Ovary (tissue), 9 donors: ENCODE results near the gene HSDL2. TPM values are rescaled to one million over a fixed set of nuclear protein-coding genes. Genes with fewer than 3 reads are reported as not detected.

Experiments
- DNase-seq, 5 donors: peaks; one replicate each; pipeline ENCODE4 v3.0.0-alpha.2; 2019 to 2020
- H3K27ac ChIP-seq, 2 donors: fragments of 200-600 bp; one replicate each; pipeline versions ENCODE4 v1.5.1 to v1.8.0; 2019 to 2022
- H3K27me3 ChIP-seq: fragments of 200-600 bp; one replicate; pipeline ENCODE4 v1.8.0; 2022
- H3K36me3 ChIP-seq: fragments of 200-600 bp; sonication (generic); one replicate; pipeline ENCODE4 v1.5.1; 2019
- H3K4me1 ChIP-seq: one replicate; pipeline ENCODE4 v1.8.1; 2013; ENCODE audit warnings: mild to moderate bottlenecking, moderate library complexity; ENCODE audit not compliant: insufficient read depth
- H3K4me3 ChIP-seq: fragments of 200-600 bp; sonication (generic); one replicate; pipeline ENCODE4 v1.5.1; 2017
- H3K9me3 ChIP-seq, 2 donors: fragments of 200-600 bp in 1 of 2; sonication (generic) in 1 of 2; one replicate each; pipeline versions ENCODE4 v1.5.1 to v1.8.1; 2013 to 2019; ENCODE audit warnings: mild to moderate bottlenecking in 1 of 2, moderate library complexity in 1 of 2
- CTCF ChIP-seq, 3 donors: fragments of 450-650 bp in 2 of 3; fragments of 200-600 bp in 1 of 3; IDR thresholded peaks; one replicate each; pipeline versions ENCODE4 v1.5.1 to v1.8.0; 2016 to 2022; ENCODE audit warnings: antibody characterized with exemption in 3 of 3, mild to moderate bottlenecking in 1 of 3
- EP300 ChIP-seq: sonication (generic); formaldehyde crosslinking; IDR thresholded peaks from one replicate; pipeline ENCODE4 v1.6.1; 2017; ENCODE audit warnings: antibody characterized with exemption
- POLR2A ChIP-seq: fragments of 450-650 bp; IDR thresholded peaks from one replicate; pipeline ENCODE4 v1.6.1; 2017; ENCODE audit warnings: antibody characterized with exemption, mild to moderate bottlenecking, moderate library complexity
- WGBS, 3 donors: extraction: QIAGEN DNeasy Blood & Tissue Kit in 1 of 3; methylation state at CpG; one replicate each; pipeline versions ENCODE4 v1.1.5 to v1.1.7; 2013 to 2017; 5-methylcytosine and 5-hydroxymethylcytosine counted together
- intact Hi-C, 4 donors: fragments of 100-400 bp; cut with DNase I; formaldehyde crosslinking; loops; one replicate each; pipeline versions ENCODE4 v1.11.0 to v1.15.1; 2022 to 2023
- polyA plus RNA-seq, 2 donors: library from polyadenylated mRNA; stranded (reverse); fragments of 200-250 nt in 1 of 2; fragments of 350-450 nt in 1 of 2; fragmentation: Illumina TruSeq in 1 of 2; extraction: RNeasy Lipid Tissue Mini Kit (QIAGEN cat#74804) in 1 of 2; gene quantifications; one replicate each; pipeline ENCODE4 v1.2.3, GENCODE V29; 2013 to 2014
- total RNA-seq, 7 donors: library from RNA; depleted of rRNA in 2 of 7; stranded (reverse); fragments of >200 nt in 2 of 7; fragmentation: NEBNext Ultra II Directional in 3 of 7; extraction: Animal tissue kit (Norgen Biotek cat#: 25700) in 3 of 7; gene quantifications; one replicate each; pipeline versions ENCODE4 v1.1.0 to v1.2.4, GENCODE V29; 2016 to 2023
- donor health status: DM: no; HTN: no; CAD: no; lungs with moderate emphysema.
- donor health status: DM: no; HTN: no; CAD: no.
- donor health status: Bipolar disorder and iron deficiency.
- donor health status: DM: yes; HTN: yes; CAD: no.
- donor health status: DM: no; HTN: no; CAD: no.
- donor health status: DM: yes; HTN: yes; CAD: no.

Gene HSDL2
- total and polyA plus RNA-seq, 9 donors = 44.8 to 79.9 (median 66.1) TPM

GRCh38 chr9:112516769-112517168 is 136.9 kb downstream of the HSDL2 start:
- WGBS, 3 donors = 92 to 94% (median 93%) methylated on average over 2 of the region's 2 CpGs
- intact Hi-C loops = no loop called here
- DNase-seq = no peak
- no peaks in the 10 kb centered on the region for H3K27me3 ChIP-seq
- no peak for TF ChIP-seq EP300
- TF ChIP-seq POLR2A = no peak
- TF ChIP-seq CTCF (IDR thresholded peaks at IDR 0.05) = no peak
- H3K27ac ChIP-seq = no peak overlapping the region
- no peak overlapping the region for H3K4me3 ChIP-seq
- no peaks in the 10 kb centered on the region for H3K9me3 ChIP-seq
- H3K36me3 ChIP-seq = no peaks in the 10 kb centered on the region
- H3K4me1 ChIP-seq = no peaks in the 10 kb centered on the region

GRCh38 chr9:112520069-112520468 is 140.2 kb downstream of the HSDL2 start:
- 88 to 99% (median 98%) methylated on average over 1 of the region's 1 CpG for whole genome bisulfite sequencing, 3 donors
- Histone ChIP-seq H3K4me1 (peaks cover 1% of the 10 kb centered on the region), H3K27me3 (no peaks in the 10 kb centered on the region), H3K9me3 (no peaks in the 10 kb centered on the region), H3K27ac (no peak overlapping the region), H3K36me3 (no peaks in the 10 kb centered on the region), H3K4me3 (no peak overlapping the region)
- no peak for DNase-seq
- TF ChIP-seq CTCF (IDR thresholded peaks at IDR 0.05) (no peak), POLR2A (no peak), EP300 (no peak)
- intact Hi-C loops = no loop called here

- Histone ChIP-seq H3K4me3 (no peak overlapping the region), H3K9me3 (no peaks in the 10 kb centered on the region), H3K27ac (no peak overlapping the region), H3K36me3 (no peaks in the 10 kb centered on the region), H3K27me3 (no peaks in the 10 kb centered on the region), H3K4me1 (peaks cover 1% of the 10 kb centered on the region)
- 64 to 84% (median 77%) methylated on average over 3 of the region's 3 CpGs for WGBS, 3 donors
- no peak for DNase-seq
- TF ChIP-seq POLR2A (no peak), EP300 (no peak), CTCF (IDR thresholded peaks at IDR 0.05) (no peak)
- intact Hi-C loops = no loop called here
These were observed 140.7 kb downstream of the HSDL2 start for GRCh38 chr9:112520656-112521055.

Other genes with a start within 250 kb of the HSDL2 start
- gene SUSD1, start 204.8 kb upstream of the HSDL2 start, total RNA-seq = 1 to 10 TPM; 1.4 to 5.4 (median 3.4) TPM
- gene SUSD1, start 204.8 kb upstream of the HSDL2 start, polyA plus RNA-seq = 10 to 100 TPM in 1 of 2 donors, 1 to 10 TPM in 1; 1.1 to 21.0 TPM
- gene PTBP3, start 46.5 kb upstream of the HSDL2 start, total RNA-seq = 10 to 100 TPM; 27.7 to 40.2 (median 32.3) TPM
- 10 to 100 TPM in 1 of 2 donors, 1 to 10 TPM in 1; 9.4 to 29.3 TPM for gene PTBP3, start 46.5 kb upstream of the HSDL2 start, polyA plus RNA-seq
- gene KIAA1958, start 106.7 kb downstream of the HSDL2 start, total RNA-seq = 10 to 100 TPM; 14.8 to 40.3 (median 24.6) TPM
- 1 to 10 TPM; 5.7 to 7.9 TPM for gene KIAA1958, start 106.7 kb downstream of the HSDL2 start, polyA plus RNA-seq